MM.1S (cell line): ENCODE results near the gene ALG11.

Source experiments
- CTCF ChIP-seq: fragments of 300-600 bp; sonication (generic); IDR thresholded peaks from 2 replicates; pipeline ENCODE4 v1.5.1; 2016; ENCODE audit warnings: antibody characterized with exemption, low read length, mixed read lengths
- EZH2 ChIP-seq: fragments of 300-600 bp; sonication (generic); optimal IDR thresholded peaks from 2 replicates; pipeline ENCODE3; 2017; ENCODE audit warnings: low read depth, mild to moderate bottlenecking, antibody characterized with exemption, low read length, mixed read lengths
- EZH2phosphoT487 ChIP-seq: fragments of 300-600 bp; sonication (generic); IDR thresholded peaks from 2 replicates; pipeline ENCODE4 v1.6.1; 2018; ENCODE audit warnings: antibody characterized with exemption, low read length

GRCh38 chr13:51977625-51978024 lies 34.6 kb upstream of the ALG11 start:
- TF ChIP-seq CTCF, result no peak
- TF ChIP-seq EZH2, result no peak
- no peak for TF ChIP-seq EZH2phosphoT487
